K562 (cell line): ENCODE measurements around the gene ZNF800. TPM values are rescaled to one million over a fixed set of nuclear protein-coding genes. Genes with fewer than 3 reads are reported as not detected.

Source experiments
- ARID2 ChIP-seq: fragments of 450-650 bp; IDR thresholded peaks from 2 replicates; pipeline ENCODE4 v1.6.1; 2017; ENCODE audit warnings: antibody characterized with exemption, mild to moderate bottlenecking
- ASH1L ChIP-seq: fragments of 450-650 bp; IDR thresholded peaks from 2 replicates; pipeline ENCODE4 v1.6.1; 2018; ENCODE audit warnings: borderline replicate concordance, mild to moderate bottlenecking, low read depth; ENCODE audit not compliant: partially characterized antibody
- CTCF ChIP-seq, 3 experiments: IDR thresholded peaks in 2 of 3; conservative IDR thresholded peaks in 1 of 3; 2 replicates each; pipeline ENCODE4 v1.5.1; 2011 to 2012; ENCODE audit warnings: low read length in 3 of 3, mild to moderate bottlenecking in 3 of 3, control low read depth in 2 of 3, improper control_type of control experiment in 1 of 3, inconsistent platforms in 1 of 3, low read depth in 1 of 3, mixed read lengths in 1 of 3, moderate library complexity in 1 of 3; ENCODE audit not compliant: insufficient read depth in 2 of 3
- GABPB2 ChIP-seq: fragments of 250-450 bp; sonication (Bioruptor Pico); conservative IDR thresholded peaks from 2 replicates; pipeline ENCODE4 v1.5.1; 2021; ENCODE audit warnings: mild to moderate bottlenecking
- HIVEP1 ChIP-seq: fragments of 250-450 bp; sonication (Bioruptor Pico); IDR thresholded peaks from 2 replicates; pipeline ENCODE4 v1.4.0; 2020; ENCODE audit warnings: mild to moderate bottlenecking
- NCOA1 ChIP-seq: fragments of 450-650 bp; IDR thresholded peaks from 2 replicates; pipeline ENCODE4 v1.6.1; 2016; ENCODE audit warnings: low read depth
- NCOR1 ChIP-seq: fragments of 450-650 bp; IDR thresholded peaks from 2 replicates; pipeline ENCODE4 v1.6.1; 2016; ENCODE audit warnings: mild to moderate bottlenecking, moderate library complexity
- PBX2 ChIP-seq, 2 experiments: IDR thresholded peaks in 1 of 2; conservative IDR thresholded peaks in 1 of 2; 2 replicates each; pipeline ENCODE4 v1.6.1; 2016; ENCODE audit warnings: low read depth in 2 of 2, mild to moderate bottlenecking in 1 of 2, missing compliant biosample characterization in 1 of 2, missing genetic modification characterization in 1 of 2, moderate library complexity in 1 of 2
- POLR2B ChIP-seq: fragments of 450-650 bp; IDR thresholded peaks from 2 replicates; pipeline ENCODE4 v1.6.1; 2018; ENCODE audit warnings: low read depth; ENCODE audit not compliant: partially characterized antibody
- RBM25 ChIP-seq: fragments of 200-400 bp; formaldehyde crosslinking; IDR thresholded peaks from 2 replicates; pipeline ENCODE4 v1.6.1; 2018; ENCODE audit warnings: low read length, low read depth, moderate library complexity; ENCODE audit not compliant: severe bottlenecking
- SMARCC2 ChIP-seq: fragments of 450-650 bp; IDR thresholded peaks from 2 replicates; pipeline ENCODE4 v1.6.1; 2017; ENCODE audit warnings: antibody characterized with exemption, moderate library complexity, mild to moderate bottlenecking, low read depth
- SP1 ChIP-seq: sonication (generic); formaldehyde crosslinking; IDR thresholded peaks from 2 replicates; pipeline ENCODE4 v1.8.1; 2022; ENCODE audit warnings: mild to moderate bottlenecking, missing genetic modification reagents
- ZC3H11A ChIP-seq: IDR thresholded peaks from 2 replicates; pipeline ENCODE4 v1.6.1; 2012; ENCODE audit warnings: low read depth, low read length, improper control_type of control experiment
- ZFP36 ChIP-seq: fragments of 150-350 bp; IDR thresholded peaks from 2 replicates; pipeline ENCODE4 v1.6.1; 2018; ENCODE audit warnings: low read length, low read depth; ENCODE audit not compliant: partially characterized antibody
- ZNF282 ChIP-seq: sonication (generic); formaldehyde crosslinking; IDR thresholded peaks from 2 replicates; pipeline ENCODE4 v1.8.1; 2023; ENCODE audit warnings: missing genetic modification reagents
- ZNF41 ChIP-seq: fragments of 250-450 bp; sonication (Bioruptor Pico); conservative IDR thresholded peaks from 2 replicates; pipeline ENCODE4 v1.4.0; 2020; ENCODE audit warnings: mild to moderate bottlenecking
- ZNF431 ChIP-seq: sonication (generic); formaldehyde crosslinking; IDR thresholded peaks from 2 replicates; pipeline ENCODE4 v1.8.0; 2022; ENCODE audit warnings: mild to moderate bottlenecking, missing genetic modification reagents
- ZNF511 ChIP-seq: sonication (generic); formaldehyde crosslinking; IDR thresholded peaks from 2 replicates; pipeline ENCODE4 v1.8.0; 2022; ENCODE audit warnings: mild to moderate bottlenecking, missing genetic modification reagents
- ZNF518B ChIP-seq: fragments of 250-450 bp; sonication (Bioruptor Pico); IDR thresholded peaks from 2 replicates; pipeline ENCODE4 v1.5.0; 2021; ENCODE audit warnings: mild to moderate bottlenecking, moderate library complexity
- ZNF561 ChIP-seq: fragments of 450-650 bp; formaldehyde crosslinking; conservative IDR thresholded peaks from 2 replicates; pipeline ENCODE4 v1.4.0; 2020; ENCODE audit warnings: mild to moderate bottlenecking, moderate library complexity
- polyA plus RNA-seq, 8 experiments: library from polyadenylated mRNA; depleted of rRNA in 4 of 8; stranded (reverse) in 5 of 8; unstranded in 3 of 8; fragments of >200 nt; fragmentation: Nextera tagmentation in 2 of 8; fragmentation: Illumina TruSeq in 1 of 8; extraction: Ambion mirVana in 2 of 8; extraction: Trizol in 1 of 8; gene quantifications; 2 replicates each; pipeline versions ENCODE4 v1.2.1 to v1.2.3, GENCODE V29; 2011 to 2014; ENCODE audit warnings: inconsistent platforms in 1 of 8, missing spikeins in 1 of 8
- total RNA-seq, 7 experiments: library from RNA; depleted of rRNA in 6 of 7; stranded (reverse); fragments of >200 nt in 6 of 7; fragmentation: Illumina TruSeq in 2 of 7; extraction: Trizol in 2 of 7; gene quantifications; 2 replicates each; pipeline versions ENCODE4 v1.2.1 to v1.2.3, GENCODE V29; 2011 to 2021; ENCODE audit warnings: low replicate concordance in 1 of 7

ZNF800 gene
- total and polyA plus RNA-seq, 9 of the 15 experiments (the other 6 are each of a cell fraction or from before 2014, with no cell fraction given), result 7.5 to 58.3 (median 33.4) TPM

- TF ChIP-seq PBX2 (CRISPR knock-in tag; IDR thresholded peaks at IDR 0.05; ENCODE audit: low read depth) (no peak), PBX2 (tag; conservative IDR thresholded peaks at IDR 0.05; ENCODE audit: low read depth) (no peak), ZNF518B (CRISPR knock-in tag) (no peak), SP1 (peak; percentile 65), SMARCC2 (no peak), ZFP36 (no peak), ZNF511 (CRISPR knock-in tag) (no peak; the same call in 1 of the 2 replicates), ZNF282 (CRISPR knock-in tag) (peak; percentile 71; the same call in 1 of the 2 replicates), POLR2B (no peak), ASH1L (no peak), ARID2 (no peak), ZNF431 (CRISPR knock-in tag) (peak; percentile 75; the same call in 1 of the 2 replicates), ZNF41 (no peak), RBM25 (peak; percentile 52), ZC3H11A (no peak), NCOA1 (peak; percentile 71), NCOR1 (no peak), ZNF561 (no peak), CTCF (IDR thresholded peaks at IDR 0.05 in 2 of 3, conservative IDR thresholded peaks at IDR 0.05 in 1 of 3; ENCODE audit: insufficient read depth in 2 of 3, low read depth in 1 of 3, low read length in 3 of 3) (0 out of 6 replicates have a peak, but pooled peaks of 1 of the 3 experiments have one; percentile 19), GABPB2 (CRISPR knock-in tag) (no peak), HIVEP1 (CRISPR knock-in tag) (no peak; the same call in 1 of the 2 replicates)
Observed at GRCh38 chr7:127392182-127392565, 334 bp downstream of the ZNF800 start (continued).
